DMS 273 treated with DMSO at 0.1 percent for 48 hours (cell line): Measurements from ENCODE around the gene RPS21.

Experiments used
- DNase-seq: peaks from one replicate; lab custom pipeline; 2025; lab: John Stamatoyannopoulos, UW

The RPS21 gene

DNA sequence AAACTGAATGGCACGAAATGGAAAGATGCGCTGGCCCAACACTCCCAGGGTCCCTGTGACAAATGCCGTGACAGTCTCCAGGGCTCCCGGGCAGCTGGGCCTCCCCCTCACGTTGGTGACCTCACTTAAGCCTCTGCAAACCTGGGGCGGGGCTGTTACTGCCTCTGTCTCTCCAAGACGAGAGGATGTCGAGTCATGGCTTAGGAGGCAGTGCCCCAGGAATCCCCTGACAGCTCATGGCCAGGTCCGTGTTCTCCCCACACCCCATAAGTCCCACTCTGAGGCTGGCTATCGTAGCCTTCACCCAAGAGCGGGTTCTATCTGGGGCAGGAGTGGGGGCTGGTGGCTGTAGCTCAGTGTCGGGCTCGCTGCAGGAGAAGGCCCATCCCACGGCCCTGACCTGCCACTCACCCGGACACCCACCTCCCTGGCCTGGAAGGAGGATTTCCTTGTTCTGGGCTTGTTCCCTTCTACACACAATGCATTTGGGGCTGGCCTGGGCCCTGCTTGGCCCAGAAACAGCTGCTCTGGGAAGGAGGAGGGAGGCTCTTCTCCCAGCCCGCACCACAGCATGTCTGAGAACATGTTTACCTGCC lies 5.6 kb upstream of the RPS21 start:
- DNase-seq, result no peak

DNA sequence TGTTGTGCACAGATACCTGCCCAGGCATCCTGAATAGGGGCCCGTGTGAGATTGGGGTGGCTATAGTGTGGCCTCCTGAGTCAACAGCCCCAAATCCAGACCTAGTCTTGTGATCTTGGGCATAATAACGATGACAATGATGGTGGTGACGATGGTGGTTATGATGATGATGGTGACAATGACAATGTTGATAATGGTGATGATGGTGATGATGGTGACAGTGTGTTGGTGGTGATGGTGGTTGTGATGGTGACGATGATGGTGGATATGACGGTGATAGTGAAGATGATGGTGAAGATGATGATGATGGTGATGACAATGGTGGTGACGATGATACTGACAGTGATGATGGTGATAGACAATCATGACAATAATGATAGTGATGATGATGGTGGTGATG lies 5.1 kb upstream of the RPS21 start:
- DNase-seq, result no peak

DNA sequence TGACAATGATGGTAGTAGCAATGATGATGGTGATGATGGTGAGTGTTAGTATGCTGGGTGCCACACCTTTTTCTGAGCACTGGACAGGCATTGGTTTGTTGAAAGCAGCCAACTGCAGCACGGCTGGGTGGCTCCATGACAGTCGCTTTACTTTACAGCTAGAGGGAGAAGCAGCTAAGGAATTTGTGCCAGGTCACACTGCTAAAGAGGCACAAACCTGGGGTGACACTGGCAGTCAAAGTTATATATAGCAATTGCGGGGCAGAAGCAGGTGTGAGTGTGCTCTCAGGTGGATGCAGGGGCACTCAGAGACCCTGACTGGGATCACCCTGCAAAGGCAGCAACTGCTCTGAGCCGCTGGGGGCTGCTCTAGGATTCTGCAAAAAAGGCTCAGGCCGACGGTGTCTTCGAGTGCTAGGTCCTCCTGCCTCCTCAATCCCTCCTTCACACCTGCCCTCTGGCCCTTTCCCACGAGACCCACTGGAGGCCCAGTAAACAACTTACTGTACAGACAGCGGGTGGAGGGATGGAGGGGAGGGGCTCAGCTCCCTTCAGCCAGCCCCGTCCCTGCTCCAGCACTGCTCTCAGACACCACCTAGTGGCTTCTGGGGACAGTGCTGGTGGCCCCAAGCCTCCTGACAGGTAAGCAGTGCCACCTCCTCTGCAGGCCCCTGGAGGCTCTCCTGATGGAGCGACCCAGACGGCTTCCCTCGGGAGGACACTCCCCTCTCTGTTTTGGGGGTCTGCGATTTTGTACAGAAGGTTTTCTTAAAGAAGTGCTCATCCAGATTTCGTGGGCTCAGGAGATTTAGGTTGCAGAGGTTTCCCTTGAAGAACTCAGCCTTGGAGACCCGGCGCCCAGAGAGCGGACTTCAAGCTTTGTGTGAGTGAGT lies 4.4 kb upstream of the RPS21 start:
- DNase-seq, result peak; percentile 35

DNA sequence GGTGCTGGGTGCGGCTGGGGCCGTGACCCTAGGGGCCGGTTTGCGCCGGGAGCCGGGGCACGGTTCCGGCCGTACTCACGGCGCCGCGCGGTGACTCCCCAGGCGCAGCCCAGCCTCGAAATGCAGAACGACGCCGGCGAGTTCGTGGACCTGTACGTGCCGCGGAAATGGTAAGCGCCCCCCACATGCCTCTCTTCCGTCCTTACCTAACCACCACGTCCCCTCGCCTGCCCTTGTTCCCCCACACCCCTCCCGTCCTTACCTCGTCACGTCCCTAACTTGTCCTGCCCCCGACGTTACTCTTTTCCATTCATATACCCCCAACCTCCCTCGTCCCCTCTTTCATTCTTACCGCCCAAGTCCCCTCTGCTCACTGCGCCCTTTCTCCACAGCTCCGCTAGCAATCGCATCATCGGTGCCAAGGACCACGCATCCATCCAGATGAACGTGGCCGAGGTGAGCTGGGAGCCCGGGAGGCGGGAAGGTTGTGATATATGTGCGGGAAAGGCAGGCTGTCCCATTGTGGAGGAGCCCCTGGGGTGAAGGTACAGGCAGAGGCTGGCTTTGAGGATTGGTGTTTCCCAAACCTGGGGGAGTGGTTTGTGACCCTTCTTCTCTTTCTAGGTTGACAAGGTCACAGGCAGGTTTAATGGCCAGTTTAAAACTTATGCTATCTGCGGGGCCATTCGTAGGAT lies 463 bp downstream of the RPS21 start:
- DNase-seq, result no peak

DNA sequence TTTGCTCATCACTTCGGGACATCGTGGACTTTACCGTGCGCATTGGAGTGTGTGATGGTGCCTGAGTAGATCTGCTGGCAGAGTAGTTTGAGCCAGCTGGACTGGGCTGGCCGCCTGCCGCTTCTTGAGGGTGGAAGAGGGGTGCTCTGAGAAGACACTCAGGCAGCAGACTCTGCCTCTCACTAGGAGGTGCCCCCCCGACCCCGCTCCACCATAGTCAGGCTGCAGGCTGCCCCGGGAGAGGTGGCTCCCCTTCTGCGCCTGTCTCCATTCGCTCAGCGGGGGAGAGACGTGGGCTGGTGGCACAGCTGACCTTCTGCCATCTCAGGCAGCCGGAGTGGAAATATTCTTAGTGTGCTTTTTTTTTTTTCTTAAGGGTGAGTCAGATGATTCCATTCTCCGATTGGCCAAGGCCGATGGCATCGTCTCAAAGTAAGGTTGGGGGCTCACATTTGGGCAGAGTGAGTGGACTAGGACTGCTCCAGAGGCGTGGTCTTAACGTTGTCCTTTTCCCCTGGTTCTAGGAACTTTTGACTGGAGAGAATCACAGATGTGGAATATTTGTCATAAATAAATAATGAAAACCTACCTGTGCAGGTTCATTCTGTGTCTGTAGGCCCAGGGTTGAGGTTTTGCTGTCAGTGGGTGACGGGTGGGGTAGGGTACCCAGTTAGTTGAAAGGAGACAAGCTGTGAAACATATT lies 1.2 kb downstream of the RPS21 start:
- DNase-seq, result no peak

DNA sequence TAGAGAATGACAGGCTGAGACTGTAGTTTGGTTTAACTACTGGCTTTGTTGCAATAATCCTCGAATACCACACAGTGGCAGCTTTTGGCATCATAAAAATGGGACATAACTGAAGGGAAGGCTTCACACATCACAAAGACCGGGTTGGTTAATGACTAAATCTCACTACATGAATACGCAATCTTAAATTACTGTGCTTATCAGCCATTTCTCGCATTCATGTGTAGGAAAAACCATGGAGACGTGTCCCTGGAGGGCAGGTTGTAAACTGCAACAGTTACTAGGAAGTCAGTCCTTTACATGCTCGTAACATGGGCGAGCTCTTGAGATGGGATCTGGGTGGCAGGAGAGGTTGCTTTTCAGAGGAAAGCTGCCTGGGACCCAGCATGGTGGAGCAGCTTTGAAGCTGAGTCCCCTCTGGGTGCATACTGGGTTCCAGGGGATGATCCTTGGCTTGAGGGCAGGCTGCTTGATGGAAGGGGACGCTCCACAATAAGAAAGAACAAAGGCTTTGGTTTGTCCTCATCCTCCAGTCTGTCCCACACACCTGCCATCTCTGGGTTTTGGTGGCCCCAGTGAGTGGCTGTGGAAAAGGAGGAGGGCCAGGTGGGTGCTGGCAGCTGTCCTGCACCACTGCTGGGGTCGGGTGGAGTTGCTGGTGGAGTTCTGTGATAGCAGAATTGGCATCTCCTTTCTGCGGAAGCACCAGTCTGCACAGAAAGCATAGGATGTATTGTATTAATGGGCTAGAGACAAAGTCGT lies 2.1 kb downstream of the RPS21 start:
- no peak for DNase-seq

DNA sequence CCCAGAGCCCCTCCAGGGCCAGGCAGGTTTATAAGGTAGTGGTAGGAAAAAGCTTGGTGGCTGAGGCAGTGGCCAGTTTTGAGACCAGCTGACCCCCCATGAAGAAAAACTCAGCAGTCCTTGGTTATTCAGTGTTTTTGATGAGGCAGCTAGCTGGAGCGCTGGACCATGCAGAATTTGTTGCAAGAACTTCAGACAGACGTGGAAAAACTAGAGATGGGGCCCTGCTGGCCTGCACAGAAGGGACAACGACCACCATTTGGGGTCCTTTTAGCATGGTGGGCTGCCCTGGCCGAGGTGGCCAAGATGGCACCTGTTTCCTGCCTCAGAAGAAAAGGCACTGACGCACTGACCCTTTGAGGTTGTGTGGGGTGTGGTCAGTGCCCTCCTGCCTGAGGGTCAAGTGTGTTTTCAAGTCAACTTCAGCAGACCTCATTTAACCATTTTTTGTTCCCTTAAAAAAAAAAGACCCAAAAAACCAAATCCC lies 2.7 kb downstream of the RPS21 start:
- no peak for DNase-seq

DNA sequence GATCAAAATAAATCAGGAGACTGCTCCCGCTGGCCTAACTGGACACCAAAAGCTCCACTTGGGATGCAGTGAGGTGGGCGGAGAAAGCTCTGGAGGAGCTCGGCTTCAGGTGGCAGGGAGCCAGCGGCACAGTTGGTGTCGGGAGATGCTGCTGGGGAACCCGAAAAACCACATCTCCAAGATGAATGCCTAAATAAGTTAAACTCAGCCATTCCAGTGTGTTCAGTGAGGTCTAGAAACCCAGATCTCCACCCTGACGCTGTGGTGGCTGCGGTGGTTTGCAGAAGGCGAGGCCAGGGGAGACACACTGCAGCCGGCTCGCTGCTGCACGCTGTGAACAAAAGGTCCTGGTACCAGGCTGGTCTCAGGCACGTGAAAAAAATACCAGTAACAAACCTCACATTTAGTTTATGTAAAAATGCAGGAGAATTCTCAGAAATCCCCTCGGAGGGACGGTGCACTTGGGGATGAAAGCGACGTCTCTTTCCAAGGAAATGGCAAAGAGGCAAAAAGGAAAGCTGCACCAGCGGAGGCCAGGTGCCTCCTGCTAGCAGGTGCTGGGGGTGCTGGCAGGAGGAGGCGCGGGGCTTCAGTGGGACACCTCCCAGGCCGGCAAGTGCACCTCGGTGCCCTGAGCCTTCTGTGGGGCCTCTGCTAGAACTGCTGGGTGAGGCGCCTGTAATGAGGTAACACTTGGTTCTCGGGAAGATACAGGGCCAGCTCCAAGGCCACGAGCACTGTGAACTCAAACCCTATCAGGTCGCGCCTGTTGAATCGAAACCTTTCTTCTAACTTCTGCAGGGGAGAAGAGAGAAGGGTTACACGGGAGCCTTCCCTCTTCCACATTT lies 3.6 kb downstream of the RPS21 start:
- no peak for DNase-seq

DNA sequence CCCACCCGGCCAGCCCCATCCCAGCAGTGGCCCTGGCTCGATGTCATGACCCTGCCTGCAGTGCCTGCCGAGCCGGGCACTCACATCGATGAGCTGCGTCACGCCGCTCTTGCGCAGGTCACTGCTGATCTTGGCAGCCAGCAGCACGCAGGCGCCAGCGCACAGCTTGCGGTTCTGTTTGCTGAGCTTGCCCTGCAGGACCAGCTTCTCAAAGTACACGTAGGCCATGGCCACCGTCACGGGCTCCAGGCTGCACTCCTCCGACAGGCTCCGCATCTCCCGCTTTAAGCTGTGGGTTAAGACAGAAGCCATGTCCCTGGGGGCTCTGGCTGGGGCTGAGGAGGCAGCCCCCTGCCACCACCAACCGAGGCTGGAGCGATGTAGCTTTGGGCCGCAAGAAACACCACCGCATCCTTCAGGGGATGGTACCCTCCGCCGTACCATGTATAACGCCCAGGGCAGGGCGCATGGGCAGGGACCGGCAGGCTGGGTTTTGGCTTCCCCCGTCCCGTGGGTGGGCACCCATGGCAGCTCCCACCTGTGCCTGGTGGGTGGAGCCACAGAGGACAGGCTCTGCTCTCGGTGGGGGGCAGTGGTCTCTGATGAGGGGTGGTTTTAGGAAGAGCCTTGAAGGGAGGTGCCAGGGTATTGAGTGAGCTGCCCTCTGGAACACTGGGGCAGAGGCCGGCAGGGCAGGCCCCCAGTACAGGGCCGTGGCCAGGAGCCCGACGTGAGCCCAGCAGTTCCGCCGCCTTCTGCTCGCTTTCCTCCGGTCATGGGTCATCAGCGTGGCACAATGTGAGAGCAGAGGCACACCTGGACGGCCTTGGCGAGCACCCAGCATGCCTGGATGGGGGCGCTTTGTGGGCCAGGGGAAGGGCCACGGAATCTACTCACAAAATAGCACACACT lies 4.5 kb downstream of the RPS21 start:
- no peak for DNase-seq

DNA sequence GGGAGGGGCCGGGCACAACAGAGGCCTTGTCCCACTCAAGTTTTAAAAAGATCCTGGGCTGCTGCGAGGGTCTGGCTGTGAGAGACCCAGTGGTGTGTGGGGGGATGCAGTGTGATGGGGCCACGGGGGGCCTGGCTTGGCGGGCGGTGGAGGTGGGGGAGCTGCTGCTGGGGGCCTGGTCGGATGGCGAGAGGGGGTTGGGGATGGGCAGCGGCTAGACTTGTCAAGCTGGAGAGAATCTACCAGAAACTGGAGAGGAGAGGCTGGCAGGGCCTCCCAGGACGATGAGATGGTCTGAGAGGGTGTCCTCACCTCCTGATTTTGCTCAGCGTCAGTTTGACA lies 5.1 kb downstream of the RPS21 start:
- DNase-seq, result no peak

DNA sequence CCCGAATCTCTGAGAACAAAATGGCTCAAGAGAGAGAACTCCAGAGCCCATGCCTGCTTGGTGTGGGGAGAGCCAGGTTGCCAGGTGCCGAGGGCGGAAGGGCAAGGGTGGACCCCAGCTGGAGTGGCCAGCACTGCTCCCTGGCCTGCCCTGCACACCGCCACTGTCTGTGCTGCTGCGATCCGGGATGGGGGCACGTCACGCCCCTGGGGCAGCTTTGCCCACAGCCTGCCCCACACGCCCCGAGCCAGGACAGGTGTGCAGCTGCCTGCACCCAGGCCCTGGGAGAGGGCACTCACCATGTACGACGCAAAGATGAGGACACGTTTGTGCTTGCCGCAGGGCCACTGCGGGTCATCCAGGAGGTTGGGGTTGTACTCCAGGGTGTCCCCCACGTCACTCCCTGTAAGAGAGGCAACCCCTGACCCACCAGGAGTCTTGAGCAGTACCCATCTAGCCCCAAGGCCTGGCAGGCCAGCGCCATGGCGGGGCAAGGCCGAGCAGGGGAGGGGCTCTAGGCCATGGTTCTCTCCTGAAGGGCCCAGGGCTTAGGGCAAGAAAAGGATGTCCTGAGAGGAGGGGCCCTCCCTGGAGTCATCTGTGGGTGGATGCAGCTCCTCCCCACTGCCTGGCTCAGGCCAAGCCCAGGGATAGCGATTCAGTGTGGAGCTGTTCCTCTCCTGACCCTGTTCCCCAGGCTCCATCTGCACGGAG lies 5.9 kb downstream of the RPS21 start:
- DNase-seq, result no peak

DNA sequence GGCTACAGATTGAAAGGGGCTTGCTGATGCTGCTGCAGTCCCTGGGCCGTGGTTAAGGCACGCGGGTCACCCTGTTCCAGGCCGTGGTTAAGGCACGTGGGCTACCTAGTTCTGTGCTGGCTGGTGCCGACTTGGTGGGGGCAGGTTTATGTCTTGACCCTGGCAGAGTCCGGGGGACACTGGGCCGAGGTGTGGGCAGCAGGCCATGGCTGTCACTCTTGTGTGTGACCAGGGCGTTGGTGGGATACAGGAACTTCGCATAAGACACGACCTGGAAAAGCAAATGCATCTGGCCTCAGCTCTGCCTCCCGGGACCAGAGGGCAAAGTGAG lies 6.4 kb downstream of the RPS21 start:
- DNase-seq, result no peak

DNA sequence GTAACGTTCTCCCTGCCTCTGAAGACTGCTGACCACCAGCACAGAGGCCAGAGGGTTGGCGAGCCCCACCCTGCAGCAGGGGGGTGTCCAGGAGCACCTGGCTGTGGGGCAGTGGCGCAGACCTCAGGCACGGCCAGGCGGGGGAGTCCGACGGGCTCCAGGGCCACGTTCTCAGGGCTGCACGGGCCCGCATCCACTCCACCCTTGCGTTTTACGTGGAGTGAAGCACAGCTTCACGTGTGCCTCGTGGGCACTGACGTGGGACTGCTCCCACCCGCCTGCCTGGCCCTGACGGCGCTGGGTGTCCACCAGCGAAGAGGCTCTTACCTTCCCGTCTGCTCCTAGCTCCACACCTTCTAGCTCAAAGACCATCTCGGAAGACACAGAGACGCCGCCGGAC lies 6.9 kb downstream of the RPS21 start:
- DNase-seq, result no peak

DNA sequence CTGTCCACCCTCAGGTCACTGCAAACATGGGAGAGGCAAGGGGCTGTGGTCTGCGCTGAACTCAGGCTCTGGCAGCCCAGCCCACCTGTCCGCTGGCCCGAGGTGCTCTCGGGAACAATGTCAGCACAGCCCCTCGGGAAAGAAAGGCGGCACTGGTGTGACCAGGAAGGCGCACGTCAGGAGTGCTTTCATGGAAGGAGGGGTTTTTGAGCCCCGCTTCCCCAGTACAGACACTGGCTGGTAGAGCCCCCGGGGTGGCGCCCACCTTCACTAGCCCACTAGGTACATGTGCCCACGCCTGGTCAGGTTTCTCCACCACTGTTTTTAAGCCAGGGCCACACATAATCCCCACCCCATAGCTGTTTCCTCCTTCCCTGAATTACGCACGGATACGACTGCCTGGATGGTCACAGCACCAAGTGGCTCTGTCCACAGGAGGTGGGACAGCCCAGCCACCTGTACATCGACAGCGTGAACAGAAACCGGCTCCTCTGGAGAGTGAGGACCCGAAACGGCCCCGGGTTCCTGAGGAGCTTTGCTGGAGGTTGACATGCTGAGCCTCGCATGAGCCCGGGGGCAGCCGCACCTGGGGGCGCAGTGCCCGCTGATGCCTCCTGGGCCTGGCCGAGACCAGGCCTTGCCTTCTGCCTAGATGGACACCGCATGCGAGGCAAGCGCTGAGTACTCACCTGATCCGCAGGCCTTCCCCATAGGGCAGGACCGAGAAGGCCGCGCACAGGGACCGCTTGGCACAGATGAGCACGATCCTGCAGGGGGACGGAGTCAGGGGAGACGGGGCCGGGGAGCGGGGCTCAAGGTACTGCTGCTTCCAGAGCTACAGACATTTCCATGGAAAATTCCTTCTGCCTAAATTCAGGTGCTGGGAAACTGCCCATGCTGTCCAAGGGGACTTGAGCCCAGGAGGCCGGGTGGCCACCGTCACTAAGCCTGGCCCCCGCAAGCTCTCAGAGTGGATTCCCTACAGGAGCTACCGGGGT lies 7.6 kb downstream of the RPS21 start:
- no peak for DNase-seq

DNA sequence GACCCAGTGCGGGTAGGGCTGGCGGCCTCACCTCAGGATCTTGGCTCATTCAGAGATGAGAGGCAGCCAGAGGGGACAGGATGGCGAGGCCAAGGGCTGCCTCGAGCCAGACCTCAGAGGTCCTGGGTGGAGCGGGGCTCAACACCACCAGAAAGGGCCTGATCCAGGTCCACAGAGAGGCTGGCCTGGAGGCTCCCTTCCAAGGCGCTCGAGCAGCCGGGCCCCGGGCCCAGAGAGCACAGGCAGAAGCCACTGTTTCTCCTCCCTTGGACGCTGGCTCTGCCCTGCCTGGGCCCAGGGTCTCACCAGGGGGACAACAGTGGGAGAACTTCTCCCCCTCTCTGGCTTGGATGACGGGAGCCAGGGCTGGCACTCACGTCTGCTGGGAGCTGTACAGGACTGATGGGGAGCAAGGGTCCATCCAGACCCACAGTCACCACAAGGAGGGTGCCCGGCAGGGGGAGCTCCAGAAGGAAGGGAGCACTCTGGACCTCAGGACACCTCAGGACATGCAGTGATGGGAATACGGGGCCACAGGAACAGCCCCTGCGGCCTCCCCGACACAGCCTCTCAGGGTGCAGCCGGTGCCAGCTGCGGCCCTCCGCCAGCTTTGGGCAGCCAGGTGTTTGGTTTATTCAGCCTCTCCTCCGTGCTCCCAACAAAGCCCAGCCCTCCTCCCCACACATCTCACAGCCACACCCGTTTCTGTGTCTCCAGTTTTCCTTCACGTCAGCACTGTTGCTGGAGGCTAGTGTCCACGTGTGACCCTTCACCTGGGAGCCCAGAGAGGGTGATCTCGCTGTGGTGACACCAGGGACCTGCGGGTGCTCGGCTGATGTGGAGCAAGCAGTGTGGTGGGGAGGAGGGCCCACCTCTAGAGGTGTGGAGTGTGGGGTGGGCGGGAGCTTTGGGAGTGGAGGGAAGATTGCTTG lies 8.7 kb downstream of the RPS21 start:
- no peak for DNase-seq

DNA sequence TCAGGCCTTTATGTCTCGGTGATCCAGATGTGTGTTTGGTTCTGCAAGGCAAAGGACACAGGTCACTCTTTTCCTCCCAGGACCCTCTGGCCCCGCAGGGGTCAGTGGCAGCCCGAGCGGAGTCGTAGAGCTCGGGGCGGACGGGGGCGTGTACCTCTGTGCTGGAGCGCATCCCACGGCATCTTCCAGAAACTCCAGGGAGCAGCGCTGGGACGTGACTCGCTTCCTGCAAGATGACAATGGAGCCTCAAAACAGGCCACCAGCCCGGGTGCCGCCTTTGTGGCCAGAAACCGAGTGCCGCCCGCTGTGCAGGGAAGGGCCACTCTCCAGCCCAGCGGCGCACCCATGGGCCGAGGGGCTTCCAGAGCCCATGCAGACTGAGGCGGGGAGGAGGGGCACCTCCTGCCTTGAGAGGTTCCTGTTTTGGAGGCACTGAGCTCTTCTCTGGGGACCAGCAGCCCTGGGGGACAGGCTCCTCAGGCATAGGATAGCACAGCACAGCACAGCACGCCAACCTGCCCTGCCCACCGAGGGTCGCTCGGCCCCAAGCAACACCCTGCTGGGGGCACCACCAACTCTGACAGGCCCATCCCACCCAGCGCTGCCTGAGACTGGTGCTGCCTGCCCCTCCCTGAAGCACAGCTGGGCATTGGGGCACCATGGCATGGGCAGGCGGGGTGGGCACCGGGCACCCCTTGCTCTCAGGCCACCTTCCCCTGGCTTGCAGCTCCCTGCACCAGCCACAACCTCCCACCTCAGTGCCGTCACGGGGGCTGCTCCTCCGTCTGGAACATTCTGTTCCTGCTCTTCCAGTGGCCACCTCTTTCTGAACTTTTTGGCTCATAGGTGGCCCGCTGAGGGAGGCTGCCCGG lies 9.7 kb downstream of the RPS21 start:
- DNase-seq, result no peak
